GM13976 (cell line): ENCODE measurements around the gene POLR1C.

Experiments used
- DNase-seq: peaks from one replicate; pipeline ENCODE4 v3.0.0; 2012; ENCODE audit warnings: low spot score
- in situ Hi-C: fragments of 300-500 bp; cut with MboI; formaldehyde crosslinking; loops from one replicate; pipeline ENCODE4 v1.12.0; 2022; ENCODE audit warnings: low sequenced_read_pairs, mixed read lengths, inconsistent platforms; ENCODE audit not compliant: unreplicated experiment
- TF ChIP-seq, protein P1 (sequence below): IDR thresholded peaks from 2 replicates; pipeline ENCODE4 v1.5.1; 2012; ENCODE audit warnings: borderline replicate concordance, mild to moderate bottlenecking; ENCODE audit not compliant: insufficient read depth; ENCODE audit errors: extremely low read depth, missing control alignments, control extremely low read depth

Gene POLR1C

GRCh38 chr6:43508481-43509141 lies 8.3 kb upstream of the POLR1C start:
- TF ChIP-seq, protein P1, sequence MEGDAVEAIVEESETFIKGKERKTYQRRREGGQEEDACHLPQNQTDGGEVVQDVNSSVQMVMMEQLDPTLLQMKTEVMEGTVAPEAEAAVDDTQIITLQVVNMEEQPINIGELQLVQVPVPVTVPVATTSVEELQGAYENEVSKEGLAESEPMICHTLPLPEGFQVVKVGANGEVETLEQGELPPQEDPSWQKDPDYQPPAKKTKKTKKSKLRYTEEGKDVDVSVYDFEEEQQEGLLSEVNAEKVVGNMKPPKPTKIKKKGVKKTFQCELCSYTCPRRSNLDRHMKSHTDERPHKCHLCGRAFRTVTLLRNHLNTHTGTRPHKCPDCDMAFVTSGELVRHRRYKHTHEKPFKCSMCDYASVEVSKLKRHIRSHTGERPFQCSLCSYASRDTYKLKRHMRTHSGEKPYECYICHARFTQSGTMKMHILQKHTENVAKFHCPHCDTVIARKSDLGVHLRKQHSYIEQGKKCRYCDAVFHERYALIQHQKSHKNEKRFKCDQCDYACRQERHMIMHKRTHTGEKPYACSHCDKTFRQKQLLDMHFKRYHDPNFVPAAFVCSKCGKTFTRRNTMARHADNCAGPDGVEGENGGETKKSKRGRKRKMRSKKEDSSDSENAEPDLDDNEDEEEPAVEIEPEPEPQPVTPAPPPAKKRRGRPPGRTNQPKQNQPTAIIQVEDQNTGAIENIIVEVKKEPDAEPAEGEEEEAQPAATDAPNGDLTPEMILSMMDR = no peak
- DNase-seq = no peak
- in situ Hi-C loops = loop anchor here (10.0 kb wide), 1 partner anchor 114 kb away; no protein-coding TSS in a partner anchor

- no peak for DNase-seq
- TF ChIP-seq, protein P1 = no peak
- in situ Hi-C loops = loop anchor here (10.0 kb wide), 1 partner anchor 115 kb away; no protein-coding TSS in a partner anchor
These were observed 7.5 kb upstream of the POLR1C start for GRCh38 chr6:43509142-43509983.

GRCh38 chr6:43509984-43510826 lies 6.7 kb upstream of the POLR1C start, which contains the start of gene LRRC73:
Gene LRRC73 (minus strand): TSS chr6:43510346. CDS start chr6:43509785, 561 bp downstream.
- peak; percentile 89 for DNase-seq
- in situ Hi-C loops = loop anchor here (10.0 kb wide), 1 partner anchor 115 kb away; no protein-coding TSS in a partner anchor
- TF ChIP-seq, protein P1 = no peak

DNA sequence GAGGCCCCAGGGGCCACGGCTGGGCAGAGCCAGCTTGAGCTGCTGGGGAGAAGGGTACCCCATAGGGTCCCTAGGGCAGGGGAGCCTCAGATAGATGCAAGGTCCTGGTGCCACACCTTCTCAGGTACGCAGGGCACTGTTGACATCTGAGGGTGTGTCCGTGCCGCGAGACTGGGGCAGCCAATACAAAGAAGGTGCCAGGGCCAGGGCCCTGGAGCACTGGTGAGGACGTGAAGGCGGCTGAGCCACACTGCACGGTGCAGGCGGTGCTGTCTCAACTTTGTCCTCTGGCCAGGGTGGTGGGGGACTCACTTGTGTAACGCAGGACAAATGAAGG lies 6.1 kb upstream of the POLR1C start:
- no peak for DNase-seq
- TF ChIP-seq, protein P1 = no peak
- in situ Hi-C loops = no loop called here

- in situ Hi-C loops = no loop called here
- DNase-seq = no peak
- TF ChIP-seq, protein P1 = no peak
These were observed 5.0 kb upstream of the POLR1C start for GRCh38 chr6:43511824-43512415.

DNA sequence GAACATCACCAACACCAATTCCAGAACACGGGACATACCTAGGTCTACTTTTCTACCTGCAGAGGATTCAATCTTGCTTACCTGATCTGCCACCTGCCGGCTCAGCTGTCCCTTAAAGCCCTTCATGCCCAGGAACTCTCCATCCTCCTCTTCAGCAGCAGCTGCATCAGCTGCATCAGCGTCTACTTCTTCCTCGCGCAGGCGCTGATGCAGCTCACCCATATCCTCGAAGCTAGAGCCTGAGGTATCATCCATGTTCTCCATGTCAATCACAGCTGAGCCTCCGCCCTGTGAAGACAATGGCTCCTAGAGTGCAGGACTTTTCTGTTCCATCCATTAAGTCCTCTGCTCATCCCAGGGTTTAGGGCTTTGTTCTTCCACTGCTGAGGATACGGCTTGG lies 1.1 kb upstream of the POLR1C start:
- TF ChIP-seq, protein P1 = no peak
- no peak for DNase-seq
- in situ Hi-C loops = no loop called here
